IPS DF 4.7 (cell line): ENCODE data around the gene SLC39A13.

ENCODE experiments used
- DNase-seq: peaks from one replicate; pipeline ENCODE4 v3.0.0-alpha.2; 2013; ENCODE audit warnings: low spot score; ENCODE audit errors: extremely low read depth

SLC39A13 gene

GRCh38 chr11:47407746-47408590 lies at the start of gene SLC39A13:
Gene SLC39A13 (plus strand): TSS chr11:47408590. CDS start chr11:47410095, 1,505 bp downstream.
- DNase-seq = no peak

GRCh38 chr11:47358731-47359051 lies 49.7 kb upstream of the SLC39A13 start:
- no peak for DNase-seq

GRCh38 chr11:47359162-47359561 lies 49.2 kb upstream of the SLC39A13 start:
- no peak for DNase-seq

GRCh38 chr11:47359586-47359985 lies 48.8 kb upstream of the SLC39A13 start:
- no peak for DNase-seq

- no peak for DNase-seq
These were observed 48.0 kb upstream of the SLC39A13 start for GRCh38 chr11:47360341-47360740.

GRCh38 chr11:47361419-47361818 lies 47.0 kb upstream of the SLC39A13 start:
- no peak for DNase-seq

- DNase-seq = no peak
These were observed 42.3 kb upstream of the SLC39A13 start for GRCh38 chr11:47366020-47366490.

- DNase-seq = no peak
These were observed 38.7 kb upstream of the SLC39A13 start for GRCh38 chr11:47369676-47370075.

- no peak for DNase-seq
These were observed 36.0 kb upstream of the SLC39A13 start for GRCh38 chr11:47372422-47372821.

GRCh38 chr11:47373876-47374719 lies 34.3 kb upstream of the SLC39A13 start:
- DNase-seq = no peak

- DNase-seq = no peak
These were observed 33.7 kb upstream of the SLC39A13 start for GRCh38 chr11:47374720-47375019.

GRCh38 chr11:47375020-47375419 lies 33.4 kb upstream of the SLC39A13 start:
- no peak for DNase-seq

- no peak for DNase-seq
These were observed 32.8 kb upstream of the SLC39A13 start for GRCh38 chr11:47375546-47376085.

- no peak for DNase-seq
These were observed 32.3 kb upstream of the SLC39A13 start for GRCh38 chr11:47376107-47376524.

GRCh38 chr11:47376525-47377371 lies 31.6 kb upstream of the SLC39A13 start:
- no peak for DNase-seq

- DNase-seq = no peak
These were observed 30.8 kb upstream of the SLC39A13 start for GRCh38 chr11:47377571-47378009.

GRCh38 chr11:47378010-47378835 lies 30.2 kb upstream of the SLC39A13 start, which contains the start of gene SPI1:
Gene SPI1 (minus strand): TSS chr11:47378547. CDS start chr11:47378353, 194 bp downstream.
- DNase-seq = no peak

GRCh38 chr11:47378836-47379170 lies 29.6 kb upstream of the SLC39A13 start:
- no peak for DNase-seq

- no peak for DNase-seq
These were observed 29.1 kb upstream of the SLC39A13 start for GRCh38 chr11:47379317-47379716.

- no peak for DNase-seq
These were observed 28.3 kb upstream of the SLC39A13 start for GRCh38 chr11:47380078-47380477.
